SK-N-SH (cell line): ENCODE results near the gene COL5A1. TPM values are rescaled to one million over a fixed set of nuclear protein-coding genes. Genes with fewer than 3 reads are reported as not detected.

ENCODE experiments used
- CTCF ChIA-PET: fragments of 300-600, 350-600 bp; formaldehyde crosslinking; extraction: SDS; loops from one replicate; lab custom pipeline; 2021; lab: Yijun Ruan, JAX
- POLR2A ChIA-PET: fragments of 350-600 bp; sonication (Branson Sonifier 250); formaldehyde crosslinking; extraction: SDS; loops from one replicate; lab custom pipeline; 2020; ENCODE audit warnings: antibody characterized with exemption, inconsistent platforms; lab: Yijun Ruan, JAX
- DNase-seq: peaks from one replicate; pipeline ENCODE4 v3.0.0; 2012
- H2AFZ ChIP-seq: fragments of 200-600 bp; sonication (generic); 2 replicates; pipeline ENCODE4 v1.8.1; 2016; ENCODE audit warnings: antibody characterized with exemption, mild to moderate bottlenecking, low read depth
- H3F3A ChIP-seq: fragments of 200-600 bp; sonication (generic); replicated peaks from 2 replicates; pipeline ENCODE3; 2016; ENCODE audit warnings: antibody characterized with exemption, mild to moderate bottlenecking; ENCODE audit not compliant: insufficient read depth
- H3K27ac ChIP-seq, 2 experiments: fragments of 200-500 bp in 1 of 2; fragments of 200-600 bp in 1 of 2; sonication (Bioruptor generic) in 1 of 2; sonication (generic), shearing (Covaris generic) in 1 of 2; 2 replicates each; pipeline versions ENCODE4 v1.5.1 to v1.6.1; 2014 to 2016; ENCODE audit warnings: low read depth in 2 of 2, inconsistent platforms in 1 of 2, low read length in 1 of 2, mild to moderate bottlenecking in 1 of 2, mixed read lengths in 1 of 2
- H3K27me3 ChIP-seq: fragments of 200-600 bp; sonication (generic), shearing (Covaris generic); 2 replicates; pipeline ENCODE4 v1.6.1; 2016; ENCODE audit warnings: mixed run types; ENCODE audit not compliant: insufficient read depth
- H3K36me3 ChIP-seq, 2 experiments: fragments of 200-500 bp in 1 of 2; fragments of 200-600 bp in 1 of 2; sonication (Bioruptor generic) in 1 of 2; sonication (generic) in 1 of 2; replicated peaks in 1 of 2; 2 replicates each; pipeline versions ENCODE3 to v1.5.1; 2014 to 2016; ENCODE audit warnings: low read length in 1 of 2, mild to moderate bottlenecking in 1 of 2; ENCODE audit not compliant: insufficient read depth in 2 of 2, control insufficient read depth in 1 of 2
- H3K4me1 ChIP-seq, 2 experiments: fragments of 200-500 bp in 1 of 2; fragments of 200-600 bp in 1 of 2; sonication (Bioruptor generic) in 1 of 2; sonication (generic), shearing (Covaris generic) in 1 of 2; 2 replicates each; pipeline versions ENCODE4 v1.5.1 to v1.6.1; 2014 to 2016; ENCODE audit warnings: low read depth in 1 of 2, low read length in 1 of 2, mixed run types in 1 of 2; ENCODE audit not compliant: insufficient read depth in 2 of 2, control insufficient read depth in 1 of 2
- H3K4me2 ChIP-seq: fragments of 200-600 bp; sonication (generic), shearing (Covaris generic); 2 replicates; pipeline ENCODE4 v1.6.1; 2017; ENCODE audit warnings: mixed run types
- H3K4me3 ChIP-seq, 2 experiments: fragments of 200-500 bp in 1 of 2; fragments of 200-600 bp in 1 of 2; sonication (Bioruptor generic) in 1 of 2; sonication (generic), shearing (Covaris generic) in 1 of 2; 2 replicates each; pipeline versions ENCODE4 v1.5.1 to v1.8.1; 2014 to 2016; ENCODE audit warnings: low read depth in 2 of 2, inconsistent platforms in 1 of 2, low read length in 1 of 2, mild to moderate bottlenecking in 1 of 2, mixed read lengths in 1 of 2, moderate library complexity in 1 of 2
- H3K79me2 ChIP-seq: fragments of 200-600 bp; sonication (generic); 2 replicates; pipeline ENCODE4 v1.8.1; 2017; ENCODE audit warnings: mild to moderate bottlenecking; ENCODE audit not compliant: insufficient read depth
- H3K9ac ChIP-seq: fragments of 200-600 bp; sonication (generic); 2 replicates; pipeline ENCODE4 v1.6.1; 2017; ENCODE audit warnings: mixed run types
- H3K9me2 ChIP-seq: fragments of 200-600 bp; sonication (generic); 2 replicates; pipeline ENCODE4 v1.6.1; 2017; ENCODE audit warnings: mixed run types
- H3K9me3 ChIP-seq: fragments of 200-600 bp; sonication (generic); 2 replicates; pipeline ENCODE4 v1.6.1; 2017; ENCODE audit warnings: mixed run types, mild to moderate bottlenecking, moderate library complexity
- H4K20me1 ChIP-seq: fragments of 200-600 bp; sonication (generic); 2 replicates; pipeline ENCODE4 v1.6.1; 2017; ENCODE audit warnings: mild to moderate bottlenecking, mixed run types; ENCODE audit not compliant: insufficient read depth
- CHD2 ChIP-seq: fragments of 150-350 bp; IDR thresholded peaks from 2 replicates; pipeline ENCODE4 v1.6.1; 2018; ENCODE audit warnings: low read length; ENCODE audit not compliant: partially characterized antibody
- CTCF ChIP-seq: fragments of 200-600 bp; sonication (generic); IDR thresholded peaks from 2 replicates; pipeline ENCODE4 v1.6.1; 2017; ENCODE audit warnings: antibody characterized with exemption, mild to moderate bottlenecking, moderate library complexity
- ELF1 ChIP-seq: IDR thresholded peaks from 2 replicates; pipeline ENCODE4 v1.4.0; 2012
- EP300 ChIP-seq, 2 experiments: IDR thresholded peaks; 2 replicates each; pipeline versions ENCODE4 v1.4.0 to v1.6.1; 2012; ENCODE audit warnings: borderline replicate concordance in 1 of 2, low read depth in 1 of 2, low read length in 1 of 2
- EZH2phosphoT487 ChIP-seq: fragments of 200-600 bp; sonication (generic); IDR thresholded peaks from 2 replicates; pipeline ENCODE4 v1.6.1; 2017; ENCODE audit warnings: low read depth, mixed run types, mild to moderate bottlenecking, antibody characterized with exemption, moderate library complexity, borderline replicate concordance
- FOSL2 ChIP-seq: IDR thresholded peaks from 2 replicates; pipeline ENCODE4 v1.4.0; 2012; ENCODE audit warnings: low read depth, mild to moderate bottlenecking, moderate library complexity, borderline replicate concordance
- FOXJ3 ChIP-seq: sonication (generic); formaldehyde crosslinking; IDR thresholded peaks from 2 replicates; pipeline ENCODE4 v1.5.1; 2020; ENCODE audit warnings: mild to moderate bottlenecking, missing genetic modification reagents
- FOXM1 ChIP-seq: IDR thresholded peaks from 2 replicates; pipeline ENCODE4 v1.4.0; 2012; ENCODE audit warnings: low read depth, mild to moderate bottlenecking
- GATA2 ChIP-seq: sonication (generic); formaldehyde crosslinking; IDR thresholded peaks from 2 replicates; pipeline ENCODE4 v1.5.0; 2020; ENCODE audit warnings: mild to moderate bottlenecking, missing genetic modification reagents
- IRF3 ChIP-seq: fragments of 150-350 bp; IDR thresholded peaks from 2 replicates; pipeline ENCODE4 v1.6.1; 2016; ENCODE audit warnings: mild to moderate bottlenecking, low read depth, low read length
- NRF1 ChIP-seq: IDR thresholded peaks from 2 replicates; pipeline ENCODE4 v1.6.1; 2012; ENCODE audit warnings: low read depth, mild to moderate bottlenecking, low read length
- POLR2AphosphoS5 ChIP-seq: IDR thresholded peaks from 2 replicates; pipeline ENCODE4 v1.6.1; 2012; ENCODE audit warnings: low read depth, low read length
- RAD21 ChIP-seq: IDR thresholded peaks from 2 replicates; pipeline ENCODE4 v1.6.1; 2012; ENCODE audit warnings: mild to moderate bottlenecking, low read length
- RFX5 ChIP-seq: IDR thresholded peaks from 2 replicates; pipeline ENCODE4 v1.6.1; 2012; ENCODE audit warnings: mild to moderate bottlenecking, improper control_type of control experiment, low read length
- RXRA ChIP-seq: IDR thresholded peaks from 2 replicates; pipeline ENCODE4 v1.4.0; 2012; ENCODE audit warnings: low read depth, mild to moderate bottlenecking, borderline replicate concordance
- SIN3A ChIP-seq: IDR thresholded peaks from 2 replicates; pipeline ENCODE4 v1.6.1; 2012; ENCODE audit warnings: low read depth, mild to moderate bottlenecking, low read length, moderate library complexity, borderline replicate concordance
- USF1 ChIP-seq: IDR thresholded peaks from 2 replicates; pipeline ENCODE4 v1.4.0; 2012; ENCODE audit warnings: low read depth, borderline replicate concordance
- YY1 ChIP-seq: IDR thresholded peaks from 2 replicates; pipeline ENCODE4 v1.4.0; 2012; ENCODE audit warnings: low read depth, mild to moderate bottlenecking
- WGBS: methylation state at CpG from one replicate; pipeline ENCODE4 v1.1.6; 2017; ENCODE audit warnings: low lambda C conversion rate; 5-methylcytosine and 5-hydroxymethylcytosine counted together
- polyA plus RNA-seq, 3 experiments: library from polyadenylated mRNA; depleted of rRNA; stranded (reverse); fragments of >200 nt; gene quantifications; 2 replicates each; pipeline ENCODE4 v1.2.3, GENCODE V29; 2012

COL5A1 gene
- polyA plus RNA-seq, 1 of the 3 experiments (the other 2 are of a cell fraction), result 73.8 TPM

- no peak overlapping the region for H2AFZ ChIP-seq
- POLR2A ChIA-PET, result no interaction called here
- no peaks in the 10 kb centered on the region for H3K9me2 ChIP-seq
- no peaks in the 10 kb centered on the region for H3K27me3 ChIP-seq
- H3F3A ChIP-seq, result peaks cover 43% of the 10 kb centered on the region
- H3K27ac ChIP-seq, result no peak overlapping the region
- H3K79me2 ChIP-seq, result peaks cover 96% of the 10 kb centered on the region
- DNase-seq, result no peak
- peaks cover 14 to 33% of the 10 kb centered on the region in 2 experiments; a peak in 3 of 4 replicates for H3K4me1 ChIP-seq
- WGBS, result 95% methylated on average over 33 of the region's 33 CpGs
- H4K20me1 ChIP-seq, result peaks cover 92% of the 10 kb centered on the region
- H3K4me3 ChIP-seq, result no peak overlapping the region
- CTCF ChIA-PET, result interaction anchor here (0.6 to 2.2 kb wide), 5 partner anchors 8 to 205 kb away, joined by 3 to 8 read pairs (median 4); no protein-coding TSS in a partner anchor
- H3K4me2 ChIP-seq, result peak overlapping the region; percentile 88; the same call in 1 of the 2 replicates
- H3K9me3 ChIP-seq, result no peaks in the 10 kb centered on the region
- peaks cover 7 to 45% of the 10 kb centered on the region in 2 experiments for H3K36me3 ChIP-seq
- TF ChIP-seq ELF1, result no peak
- no peak for TF ChIP-seq IRF3
- TF ChIP-seq POLR2AphosphoS5, result no peak
- no peak for TF ChIP-seq NRF1
- TF ChIP-seq SIN3A, result no peak
- no peak for TF ChIP-seq GATA2 (CRISPR knock-in tag)
- no peak for TF ChIP-seq USF1
- no peak for TF ChIP-seq RFX5
- TF ChIP-seq CTCF, result no peak
- no peak for TF ChIP-seq EZH2phosphoT487
- TF ChIP-seq EP300 (IDR thresholded peaks at IDR 0.05; ENCODE audit: borderline replicate concordance in 1 of 2, low read depth in 1 of 2, low read length in 1 of 2), result no peak
- no peak for TF ChIP-seq FOXM1
- no peak for TF ChIP-seq RXRA
- TF ChIP-seq CHD2, result no peak
- no peak for TF ChIP-seq RAD21
- no peak for TF ChIP-seq FOXJ3
- no peak for TF ChIP-seq FOSL2
- TF ChIP-seq YY1, result no peak
- H3K9ac ChIP-seq, result no peak overlapping the region; the same call in 1 of the 2 replicates
Observed at GRCh38 chr9:134647359-134648080, 5.9 kb downstream of the COL5A1 start.
